GM12865 (cell line): Measurements from ENCODE around the gene OPCML.

ENCODE experiments used
- DNase-seq: peaks from one replicate; pipeline ENCODE4 v3.0.0; 2010; ENCODE audit warnings: low read depth
- H3K4me3 ChIP-seq: 2 replicates; pipeline ENCODE4 v1.5.1; 2011; ENCODE audit warnings: mild to moderate bottlenecking, low read depth, low read length, control low read depth
- CTCF ChIP-seq: IDR thresholded peaks from 2 replicates; pipeline ENCODE4 v1.5.1; 2011; ENCODE audit warnings: low read length, control low read depth, low read depth, inconsistent platforms; ENCODE audit not compliant: insufficient read depth; ENCODE audit errors: missing control alignments

Gene OPCML

GRCh38 chr11:132785878-132786277, 746.4 kb downstream of the OPCML start:
- no peak for DNase-seq
- H3K4me3 ChIP-seq = no peak overlapping the region
- no peak for TF ChIP-seq CTCF

- no peak for TF ChIP-seq CTCF
- no peak for DNase-seq
- no peak overlapping the region for H3K4me3 ChIP-seq
Measured at GRCh38 chr11:132784441-132784840, 747.9 kb downstream of the OPCML start.

- no peak overlapping the region for H3K4me3 ChIP-seq
- DNase-seq = no peak
- TF ChIP-seq CTCF = no peak
Measured at GRCh38 chr11:132782102-132782501, 750.2 kb downstream of the OPCML start.

GRCh38 chr11:132780046-132780445, 752.3 kb downstream of the OPCML start:
- DNase-seq = no peak
- no peak for TF ChIP-seq CTCF
- H3K4me3 ChIP-seq = no peak overlapping the region

- no peak overlapping the region for H3K4me3 ChIP-seq
- DNase-seq = no peak
- no peak for TF ChIP-seq CTCF
Measured at GRCh38 chr11:132779497-132779896, 752.8 kb downstream of the OPCML start.

GRCh38 chr11:132777067-132777975, 755.0 kb downstream of the OPCML start:
- DNase-seq = no peak
- no peak for TF ChIP-seq CTCF
- no peak overlapping the region for H3K4me3 ChIP-seq

GRCh38 chr11:132773751-132774150, 758.5 kb downstream of the OPCML start:
- no peak for DNase-seq
- no peak for TF ChIP-seq CTCF
- no peak overlapping the region for H3K4me3 ChIP-seq
